Ovary (tissue), 3 donors: Measurements from ENCODE around the gene MRNIP.

Experiments used
- CTCF ChIP-seq, 3 donors: fragments of 450-650 bp in 2 of 3; fragments of 200-600 bp in 1 of 3; IDR thresholded peaks; one replicate each; pipeline versions ENCODE4 v1.5.1 to v1.8.0; 2016 to 2022; ENCODE audit warnings: antibody characterized with exemption in 3 of 3, mild to moderate bottlenecking in 1 of 3
- EP300 ChIP-seq: sonication (generic); formaldehyde crosslinking; IDR thresholded peaks from one replicate; pipeline ENCODE4 v1.6.1; 2017; ENCODE audit warnings: antibody characterized with exemption
- POLR2A ChIP-seq: fragments of 450-650 bp; IDR thresholded peaks from one replicate; pipeline ENCODE4 v1.6.1; 2017; ENCODE audit warnings: antibody characterized with exemption, mild to moderate bottlenecking, moderate library complexity
- donor health status: DM: no; HTN: no; CAD: no.

GRCh38 chr5:179800071-179800695 is 58.4 kb downstream of the MRNIP start:
- no peak for TF ChIP-seq CTCF (IDR thresholded peaks at IDR 0.05)
- no peak for TF ChIP-seq POLR2A
- TF ChIP-seq EP300 = no peak
